GM18873 (cell line): Measurements from ENCODE around the gene PIRT.

Experiments
- ATAC-seq: cut with Tn5 transposase; IDR thresholded peaks from one replicate; pipeline ENCODE4 v1.9.1; 2021; ENCODE audit warnings: mild to moderate bottlenecking, moderate library complexity, moderate number of reproducible peaks; ENCODE audit not compliant: unreplicated experiment, low FRiP score

PIRT gene

DNA sequence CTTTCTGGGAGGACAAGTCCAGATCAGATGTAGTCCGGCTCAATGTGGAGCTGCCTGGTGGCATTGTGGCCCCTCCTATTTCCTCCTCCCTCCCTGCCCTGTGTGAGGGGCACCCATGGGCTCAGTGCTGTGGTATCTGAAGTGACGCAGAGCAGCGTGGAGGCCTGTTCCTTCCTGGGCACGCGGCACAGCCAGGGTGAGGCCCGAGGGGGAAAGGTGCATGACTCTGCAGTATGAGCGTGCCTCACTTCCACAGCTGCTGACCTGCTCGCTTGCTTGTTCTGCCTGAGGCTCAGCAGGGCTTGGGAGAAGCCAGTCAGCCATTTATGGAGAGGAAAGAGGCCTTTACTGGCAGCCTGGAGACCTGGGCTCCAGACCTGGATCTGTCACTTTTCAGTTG lies 45.7 kb downstream of the PIRT start:
- ATAC-seq, result no peak

DNA sequence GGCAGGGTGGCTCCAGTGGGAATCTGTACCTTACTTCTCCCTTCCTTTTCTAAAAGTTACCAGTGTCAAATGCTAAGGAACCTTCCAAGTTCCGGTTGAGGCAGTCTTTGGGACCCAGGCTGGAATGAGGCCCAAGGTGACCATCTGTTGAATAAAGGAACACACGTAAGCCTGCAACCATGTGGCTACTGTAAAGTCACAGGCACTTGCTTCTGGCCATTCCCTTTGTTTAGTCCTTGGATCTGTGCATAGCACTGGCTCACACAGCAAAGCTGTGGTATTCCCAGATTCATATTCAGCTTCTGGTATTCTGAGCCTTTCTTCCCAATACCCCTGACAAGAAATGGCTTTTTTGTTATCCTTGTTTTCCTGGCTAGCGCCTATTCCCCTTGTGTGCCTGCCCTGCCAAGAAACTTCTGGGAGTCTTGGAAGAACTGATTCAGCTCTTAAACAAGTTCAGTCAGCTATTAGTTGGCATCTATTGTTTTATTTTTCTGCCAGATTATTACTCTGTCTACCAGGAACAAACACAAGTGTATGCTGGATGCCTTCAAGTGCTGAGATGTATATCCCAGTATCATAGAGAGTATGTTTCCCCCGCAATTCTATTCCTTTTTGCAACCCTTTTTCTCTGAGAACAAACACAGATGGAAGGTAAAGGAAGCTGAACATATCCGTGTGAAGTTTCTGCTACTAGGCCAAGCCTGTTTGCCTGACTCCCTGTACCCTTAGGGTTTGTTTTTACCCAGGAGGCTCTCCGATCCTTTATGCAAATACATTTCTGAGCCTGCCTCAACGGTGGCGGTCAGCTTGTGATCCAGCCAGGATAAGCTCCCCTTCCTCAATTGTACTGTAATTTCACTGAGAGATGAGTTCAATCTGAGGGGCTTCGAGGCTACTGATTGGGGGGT lies 47.1 kb downstream of the PIRT start:
- no peak for ATAC-seq

GRCh38 chr17:10789694-10790271 lies 48.1 kb downstream of the PIRT start:
- no peak for ATAC-seq

DNA sequence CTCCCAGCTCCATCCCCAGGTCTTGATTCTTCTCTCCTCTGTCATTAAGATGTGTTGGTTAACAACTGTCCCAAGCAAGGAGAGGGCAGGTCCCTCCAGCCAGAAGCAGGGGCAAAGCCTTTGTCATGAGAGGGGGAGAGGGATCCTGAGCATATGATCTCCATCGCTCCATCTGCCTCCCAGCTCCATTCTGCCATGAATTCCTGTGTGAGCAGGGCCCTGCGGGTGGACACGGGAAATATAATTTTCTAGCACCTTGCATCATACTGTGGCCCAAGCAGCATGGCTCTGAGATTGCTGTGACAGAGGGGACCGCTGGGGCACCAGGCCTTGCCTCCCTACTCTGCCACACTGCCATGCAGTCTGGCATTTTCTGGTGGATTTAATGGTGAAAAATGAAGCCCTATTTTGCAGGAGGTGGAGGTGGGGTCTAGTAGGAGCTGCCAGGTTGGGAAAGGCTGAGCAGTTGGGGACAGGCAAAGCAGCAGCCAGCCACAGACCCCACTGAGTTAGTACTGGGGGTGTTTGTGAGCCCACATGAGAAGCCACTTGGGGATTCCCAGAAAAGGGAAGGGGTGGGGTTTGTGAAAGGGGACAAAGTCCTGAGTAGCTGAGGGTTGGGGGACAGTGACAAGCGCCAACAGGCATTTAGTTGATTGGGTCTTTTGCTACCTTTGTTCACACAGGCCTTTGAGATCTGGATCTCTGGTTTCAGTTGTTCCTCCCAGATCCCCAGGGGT lies 50.4 kb downstream of the PIRT start:
- ATAC-seq, result no peak

- ATAC-seq, result no peak
These were observed 52.6 kb downstream of the PIRT start for GRCh38 chr17:10785295-10785694.

GRCh38 chr17:10779609-10780008 lies 58.3 kb downstream of the PIRT start:
- ATAC-seq, result no peak

DNA sequence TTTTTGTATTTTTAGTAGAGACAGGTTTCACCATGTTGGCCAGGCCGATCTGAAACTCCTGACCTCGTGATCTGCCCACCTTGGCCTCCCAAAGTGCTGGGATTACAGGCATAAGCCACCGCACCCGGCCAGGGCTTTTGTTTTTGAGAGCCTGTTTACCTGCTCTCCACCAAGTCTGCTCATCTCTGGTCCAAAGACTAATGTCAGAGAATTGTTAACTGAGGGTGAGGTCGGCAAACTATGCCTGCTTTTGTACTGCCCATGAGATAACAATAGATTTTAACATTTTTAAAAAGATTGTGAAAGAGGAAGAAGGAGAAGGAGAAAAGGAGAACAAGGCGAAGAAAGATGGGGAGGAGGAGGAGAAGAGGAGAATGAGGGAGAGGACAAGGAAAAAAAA lies 60.0 kb downstream of the PIRT start:
- ATAC-seq, result no peak

- no peak for ATAC-seq
These were observed 60.6 kb downstream of the PIRT start for GRCh38 chr17:10777131-10777807.

- ATAC-seq, result no peak
These were observed 61.5 kb downstream of the PIRT start for GRCh38 chr17:10776381-10776780.

- no peak for ATAC-seq
These were observed 62.0 kb downstream of the PIRT start for GRCh38 chr17:10775740-10776356.

DNA sequence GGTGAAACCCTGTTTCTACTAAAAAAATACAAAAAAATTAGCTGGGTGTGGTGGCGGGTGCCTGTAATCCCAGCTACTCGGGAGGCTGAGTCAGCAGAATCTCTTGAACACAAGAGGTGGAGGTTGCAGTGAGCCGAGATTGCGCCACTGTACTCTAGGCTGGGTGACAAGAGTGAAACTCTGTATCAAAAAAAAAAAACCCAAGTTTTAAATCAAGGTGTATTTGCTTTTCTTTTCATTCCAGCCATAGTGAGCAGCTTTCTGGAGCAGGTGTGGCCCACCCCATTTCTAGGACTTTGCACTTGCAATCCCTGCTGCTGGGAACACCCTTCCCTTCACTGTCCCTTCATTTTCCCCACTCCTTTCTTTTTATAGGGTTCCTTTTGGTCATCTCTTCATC lies 62.8 kb downstream of the PIRT start:
- no peak for ATAC-seq

DNA sequence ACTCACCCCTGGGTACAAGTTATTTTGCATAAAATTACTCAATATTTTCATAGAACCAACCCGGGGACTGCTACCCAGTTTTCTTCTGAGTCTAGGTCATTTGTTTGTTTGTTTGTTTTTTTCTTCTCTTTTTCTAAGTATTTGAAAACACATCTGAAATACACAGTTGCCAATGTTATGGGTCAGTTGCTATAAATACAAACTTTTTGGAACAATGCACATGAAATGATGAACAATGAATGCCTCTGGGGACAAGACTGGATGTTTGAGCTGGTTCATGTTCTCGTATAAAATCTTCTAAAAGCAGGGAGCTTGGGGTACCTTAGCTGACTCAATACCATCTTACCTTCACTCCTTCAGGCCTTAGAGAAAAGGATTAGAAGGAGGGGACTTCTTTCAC lies 64.5 kb downstream of the PIRT start:
- no peak for ATAC-seq
